Hematopoietic multipotent progenitor cell treated with erythropoietin and hydrocortisone succinate and interleukin-3 and kit ligand, for 17 days (in vitro differentiated cells): ENCODE measurements around the gene SNX11.
"Not testable (repeated sequence)": the region's sequence is repeated elsewhere in the genome, so short reads cannot be mapped to it uniquely, and the experiment has no call there.

Experiments
- DNase-seq: peaks from one replicate; pipeline ENCODE4 v3.0.0-alpha.2; 2015; ENCODE audit warnings: low spot score

Gene SNX11

DNA sequence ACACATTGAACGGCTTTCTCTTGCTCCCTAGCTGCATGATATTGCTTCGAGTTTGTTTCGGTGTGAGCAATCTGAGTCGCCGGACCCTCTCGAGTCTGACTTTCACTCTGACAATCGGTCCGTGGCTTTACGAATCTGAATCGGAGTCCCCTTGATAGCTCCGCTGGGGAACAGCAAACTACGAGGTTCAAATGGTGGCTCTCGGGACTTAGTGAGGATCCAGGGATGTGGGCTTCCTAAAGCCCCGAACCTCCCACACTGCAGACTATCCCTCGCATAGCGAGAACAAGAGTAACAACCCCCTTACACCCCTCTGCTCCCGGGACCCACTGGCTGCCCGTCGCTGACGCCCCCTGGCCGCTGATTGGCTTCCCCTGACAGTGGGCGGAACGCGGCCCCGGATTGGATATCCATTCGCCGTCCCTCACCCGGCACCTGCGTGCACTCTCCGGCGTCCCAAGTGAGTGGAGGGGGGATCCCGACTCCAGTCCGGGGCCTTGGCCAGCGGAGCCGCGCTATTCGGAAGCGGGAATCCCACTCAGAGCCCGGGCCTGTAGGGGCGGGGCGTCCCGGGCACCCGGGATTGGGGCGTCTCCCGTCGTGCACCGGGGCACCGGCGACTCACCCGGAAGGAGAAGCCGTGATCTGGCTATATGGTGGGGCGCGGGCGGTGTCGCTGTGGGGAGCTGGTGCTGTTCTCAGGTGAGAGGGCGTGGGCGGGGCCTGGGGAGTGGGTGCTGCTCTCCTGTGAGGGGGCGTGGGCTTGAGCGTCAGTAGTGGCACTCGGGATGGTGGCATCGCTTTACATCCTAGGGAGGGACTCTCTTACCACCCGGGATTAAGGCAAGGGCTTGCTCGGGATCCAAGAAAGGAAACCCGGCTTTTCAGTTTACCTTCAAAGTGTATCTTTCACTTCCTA, at the start of gene SNX11:
Gene SNX11, plus strand, starts transcription at position 630 of the 919 bp plus-strand sequence. CDS start 4,278 bp downstream, outside the sequence.
- DNase-seq: peak; percentile 87

DNA sequence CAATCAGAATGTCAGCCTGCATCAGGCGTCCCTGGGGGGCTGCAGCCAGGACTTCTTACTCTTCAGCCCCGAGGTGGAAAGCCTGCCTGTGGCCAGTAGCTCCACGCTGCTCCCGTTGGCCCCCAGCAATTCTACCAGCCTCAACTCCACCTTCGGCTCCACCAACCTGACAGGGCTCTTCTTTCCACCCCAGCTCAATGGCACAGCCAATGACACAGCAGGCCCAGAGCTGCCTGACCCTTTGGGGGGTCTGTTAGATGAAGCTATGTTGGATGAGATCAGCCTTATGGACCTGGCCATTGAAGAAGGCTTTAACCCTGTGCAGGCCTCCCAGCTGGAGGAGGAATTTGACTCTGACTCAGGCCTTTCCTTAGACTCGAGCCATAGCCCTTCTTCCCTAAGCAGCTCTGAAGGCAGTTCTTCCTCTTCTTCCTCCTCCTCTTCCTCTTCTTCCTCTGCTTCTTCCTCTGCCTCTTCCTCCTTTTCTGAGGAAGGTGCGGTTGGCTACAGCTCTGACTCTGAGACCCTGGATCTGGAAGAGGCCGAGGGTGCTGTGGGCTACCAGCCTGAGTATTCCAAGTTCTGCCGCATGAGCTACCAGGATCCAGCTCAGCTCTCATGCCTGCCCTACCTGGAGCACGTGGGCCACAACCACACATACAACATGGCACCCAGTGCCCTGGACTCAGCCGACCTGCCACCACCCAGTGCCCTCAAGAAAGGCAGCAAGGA, 49.0 kb upstream of the SNX11 start:
- DNase-seq: no peak

GRCh38 chr17:48059125-48059668, 48.4 kb upstream of the SNX11 start:
- no peak for DNase-seq

- DNase-seq: no peak
These were observed 47.3 kb upstream of the SNX11 start for GRCh38 chr17:48060249-48060648.

DNA sequence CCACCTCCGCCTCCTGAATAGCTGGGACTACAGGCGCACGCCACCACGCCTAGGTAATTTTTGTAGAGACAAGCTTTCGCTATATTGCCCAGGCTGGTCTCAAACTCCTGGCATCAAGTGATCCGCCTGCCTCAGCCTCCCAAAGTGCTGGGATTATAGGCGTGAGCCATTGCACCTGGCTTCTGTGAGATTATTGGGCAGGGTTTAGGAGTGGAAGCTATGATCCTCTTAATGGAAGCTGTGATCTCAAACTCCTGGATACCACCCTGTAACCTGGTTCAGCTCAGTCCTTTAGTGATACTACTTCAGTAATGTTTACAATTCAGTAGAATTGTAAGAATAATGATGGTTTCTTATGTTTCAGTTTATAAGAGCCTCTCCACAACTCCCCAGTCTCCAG, 45.3 kb upstream of the SNX11 start:
- no peak for DNase-seq

DNA sequence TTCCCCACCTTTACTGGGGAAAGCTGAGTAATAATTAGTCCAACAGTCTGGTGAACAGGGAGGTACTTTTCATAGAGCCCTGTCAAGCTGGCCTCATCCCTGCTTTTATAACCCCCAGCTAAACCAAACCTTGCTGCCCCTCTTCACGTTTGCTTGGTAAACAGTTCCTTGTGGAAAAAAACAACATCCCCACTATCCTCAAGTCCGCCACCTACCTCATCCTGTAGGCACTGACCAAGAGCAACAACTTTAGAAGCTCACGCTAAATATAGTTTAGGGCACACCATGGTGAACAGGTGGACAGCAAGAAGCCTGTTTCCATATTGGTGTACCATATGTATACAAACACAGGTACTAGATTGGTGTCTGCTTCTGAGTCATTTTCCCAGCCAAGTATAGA, 42.9 kb upstream of the SNX11 start:
- DNase-seq: no peak

DNA sequence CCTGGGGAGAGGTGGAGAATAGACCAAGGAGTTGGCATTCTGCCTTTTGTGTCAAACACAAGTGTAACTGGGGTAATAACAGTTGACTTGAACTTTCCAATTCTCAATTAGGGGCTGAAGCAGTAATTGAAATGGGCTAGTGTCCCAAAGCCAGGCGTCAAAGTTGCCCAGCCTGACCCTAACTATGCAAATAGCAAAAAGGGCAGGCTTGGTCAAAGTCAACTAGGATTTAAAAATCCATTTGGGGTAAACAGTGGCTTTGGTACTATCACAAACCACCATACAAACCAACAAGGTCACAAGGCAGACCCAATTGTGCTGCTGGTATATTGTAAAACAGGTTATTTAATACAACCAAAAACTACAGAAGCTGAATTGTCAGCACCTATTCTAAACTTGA, 41.4 kb upstream of the SNX11 start:
- DNase-seq: no peak

- no peak for DNase-seq
These were observed 40.9 kb upstream of the SNX11 start for GRCh38 chr17:48066656-48067055.

- DNase-seq: no peak
These were observed 40.3 kb upstream of the SNX11 start for GRCh38 chr17:48067245-48067644.

DNA sequence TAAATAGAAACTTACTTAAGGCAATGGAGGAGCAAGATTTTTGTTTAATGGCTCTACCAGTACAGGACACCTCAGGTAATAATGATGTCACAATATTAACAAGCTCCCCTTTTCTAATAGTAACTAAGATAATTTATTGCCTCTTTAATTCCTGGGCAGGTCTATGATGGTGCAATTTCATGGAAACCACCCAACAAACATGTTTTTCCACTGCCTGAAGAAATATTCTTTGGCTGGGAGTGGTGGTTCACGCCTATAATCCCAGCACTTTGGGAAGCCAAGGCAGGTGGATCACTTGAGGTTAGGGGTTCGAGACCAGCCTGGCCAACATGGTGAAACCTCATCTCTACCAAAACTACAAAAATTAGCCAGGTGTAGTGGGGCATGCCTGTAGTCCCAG, 39.8 kb upstream of the SNX11 start:
- DNase-seq: not testable (repeated sequence)

GRCh38 chr17:48068491-48068961, 39.0 kb upstream of the SNX11 start:
- DNase-seq: no peak

- DNase-seq: peak; percentile 3
These were observed 37.4 kb upstream of the SNX11 start for GRCh38 chr17:48070195-48070594.

DNA sequence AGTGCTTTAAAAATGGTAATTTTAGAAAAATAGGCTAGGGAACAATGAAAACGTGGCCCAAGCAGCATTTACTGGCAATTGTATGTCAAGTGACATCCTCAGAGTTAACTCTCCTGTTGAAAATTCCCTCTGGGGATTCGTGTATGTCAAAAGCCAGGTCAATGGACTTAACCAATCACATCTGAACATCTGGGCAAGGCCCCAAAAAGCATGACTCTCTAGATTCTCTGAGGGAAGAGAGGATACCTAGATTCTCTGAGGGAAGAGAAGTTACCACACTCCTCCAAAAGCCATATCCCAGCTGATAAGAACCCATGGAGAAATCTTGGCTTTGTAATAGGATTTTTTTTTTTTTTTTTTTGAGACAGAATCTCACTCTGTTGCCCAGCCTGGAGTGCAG, 35.9 kb upstream of the SNX11 start:
- DNase-seq: peak; percentile 5

DNA sequence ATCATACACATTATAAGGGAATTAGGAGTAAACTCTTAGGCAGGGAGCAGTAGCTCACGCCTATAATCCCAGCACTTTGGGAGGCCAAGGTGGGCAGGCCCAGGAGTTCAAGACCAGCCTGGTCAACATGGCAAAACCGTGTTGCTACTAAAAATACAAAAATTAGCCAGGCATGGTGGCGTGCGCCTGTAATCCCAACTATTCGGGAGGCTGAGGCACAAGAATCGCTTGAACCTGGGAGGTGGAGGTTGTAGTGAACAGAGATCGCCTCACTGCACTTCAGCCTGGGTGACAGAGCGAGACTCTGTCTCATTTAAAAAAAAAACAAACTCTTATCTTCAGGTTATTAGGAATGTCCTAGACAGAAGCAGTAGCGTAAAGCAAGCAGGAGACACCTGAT, 34.8 kb upstream of the SNX11 start:
- not testable (repeated sequence) for DNase-seq

GRCh38 chr17:48073566-48074094, 33.9 kb upstream of the SNX11 start:
- DNase-seq: not testable (repeated sequence)

DNA sequence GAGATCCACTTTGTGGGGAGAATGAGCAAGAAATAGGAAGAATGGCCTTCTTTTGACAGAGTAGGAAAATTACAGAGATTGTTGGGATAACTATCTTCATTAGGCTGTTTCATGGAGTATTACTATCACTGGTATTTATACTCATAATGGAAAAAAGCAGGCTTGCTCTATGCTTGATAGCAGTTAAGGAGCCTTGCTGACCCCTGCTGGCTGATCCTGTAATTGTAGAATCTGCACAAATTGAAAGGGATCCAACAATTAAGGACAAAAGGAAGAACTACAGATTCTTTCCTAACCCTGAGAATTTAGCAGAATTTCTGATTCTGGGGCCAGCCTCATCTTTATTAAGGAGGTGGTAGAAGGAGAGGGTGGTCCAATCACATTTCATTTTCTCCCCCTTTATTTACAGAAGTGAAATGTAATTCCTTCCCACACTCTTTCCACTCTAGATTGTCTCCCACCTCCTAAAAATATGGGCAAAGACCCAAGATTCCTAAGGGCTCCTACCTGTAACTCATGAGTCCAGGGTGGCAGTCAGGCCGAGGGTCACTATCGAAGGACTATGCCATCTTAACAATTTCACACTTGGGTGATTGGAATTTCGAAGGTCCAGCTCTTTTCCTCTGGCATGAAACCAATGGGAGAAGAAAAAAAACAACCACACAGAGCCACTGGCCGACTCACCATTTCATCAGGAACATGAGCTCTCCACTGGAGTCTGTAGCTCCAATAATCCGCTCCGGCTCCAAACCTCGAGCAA, 33.1 kb upstream of the SNX11 start:
- DNase-seq: peak; percentile 88

GRCh38 chr17:48077152-48077551, 30.4 kb upstream of the SNX11 start:
- DNase-seq: not testable (repeated sequence)

DNA sequence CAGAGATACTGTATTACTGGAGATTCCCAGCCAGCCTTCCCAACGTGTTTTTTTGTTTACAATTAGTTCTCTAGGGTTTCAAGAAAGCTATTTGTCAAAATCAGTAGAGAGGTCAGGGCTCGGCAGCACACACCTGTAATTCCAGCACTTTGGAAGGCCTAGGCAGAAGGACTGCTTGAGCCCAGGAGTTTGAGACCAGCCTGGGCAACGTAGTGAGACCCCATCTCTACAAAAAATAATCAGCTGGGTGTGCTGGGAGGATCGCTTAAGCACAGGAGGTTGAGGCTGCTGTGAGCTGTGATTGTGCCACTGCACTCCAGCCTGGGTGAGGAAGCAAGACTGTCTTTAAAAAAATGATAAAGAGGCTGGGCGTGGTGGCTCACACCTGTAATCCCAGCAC, 25.7 kb upstream of the SNX11 start:
- DNase-seq: no peak

DNA sequence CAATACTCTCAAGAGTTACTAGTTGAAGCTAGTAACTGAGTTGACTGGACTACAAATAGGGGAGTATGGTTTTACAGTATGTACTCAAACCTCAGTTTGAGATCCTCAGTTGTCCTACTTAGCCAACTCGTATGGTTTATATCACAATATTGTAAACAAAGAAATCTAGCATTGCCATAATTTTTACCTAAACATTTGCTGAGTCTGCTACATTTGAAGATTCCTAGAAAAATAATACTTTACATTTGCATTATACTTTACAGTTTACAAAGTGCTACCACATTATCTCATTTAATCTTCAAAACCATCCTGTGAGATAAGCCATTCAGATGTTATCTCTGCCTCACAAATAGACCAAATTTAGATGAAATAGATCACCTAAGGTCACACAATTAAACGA, 22.6 kb upstream of the SNX11 start:
- no peak for DNase-seq

DNA sequence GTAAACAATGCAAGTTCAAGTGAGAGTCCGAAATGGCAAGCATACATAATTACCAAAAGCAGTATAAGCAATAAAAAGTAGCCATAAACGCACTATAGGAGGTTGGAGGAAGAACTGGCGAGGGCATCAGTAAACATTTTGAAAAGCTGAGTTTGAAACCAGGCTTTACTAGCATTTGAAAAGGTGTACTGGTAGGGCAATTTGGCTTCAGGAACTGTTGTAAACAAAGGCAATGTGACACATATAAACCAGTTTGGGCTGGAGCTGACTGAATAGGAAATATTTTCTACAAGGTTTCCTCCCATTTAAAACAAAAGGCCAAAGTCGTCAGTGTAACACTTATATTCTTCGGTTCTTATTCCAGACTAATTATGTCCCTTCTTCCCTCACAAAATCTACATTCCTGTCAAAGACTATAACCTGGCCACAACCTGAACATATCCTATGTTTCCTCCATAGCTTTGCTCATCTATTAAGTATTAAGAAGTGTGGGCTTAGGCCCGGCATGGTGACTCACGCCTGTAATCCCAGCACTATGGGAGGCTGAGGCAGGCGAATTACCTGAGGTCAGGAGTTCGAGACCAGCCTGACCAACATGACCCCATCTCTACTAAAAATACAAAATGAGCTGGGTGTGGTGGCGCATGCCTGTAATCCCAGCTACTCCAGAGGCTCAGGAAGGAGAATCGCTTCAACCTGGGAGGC, 14.1 kb upstream of the SNX11 start:
- DNase-seq: no peak

- DNase-seq: no peak
These were observed 12.0 kb upstream of the SNX11 start for GRCh38 chr17:48095611-48096010.
